IMR-90 (cell line): ENCODE measurements around the gene LCN12. TPM values are rescaled to one million over a fixed set of nuclear protein-coding genes. Genes with fewer than 3 reads are reported as not detected.

ENCODE experiments used
- ATAC-seq: fragments of 200-7000 bp; cut with Tn5 transposase; 2 replicates; pipeline ENCODE4 v1.9.1; 2020; ENCODE audit warnings: low read depth, mild to moderate bottlenecking, moderate library complexity
- BruUV-seq: library from RNA; stranded (reverse); fragments of 400-500 nt; replicated peaks from 2 replicates; lab custom pipeline; 2021; lab: Mats Ljungman, UMichigan
- CTCF ChIA-PET: fragments of 300-600 bp; formaldehyde crosslinking; extraction: SDS; loops from one replicate; lab custom pipeline; 2021; ENCODE audit warnings: antibody characterized with exemption; lab: Yijun Ruan, JAX
- POLR2A ChIA-PET: fragments of 300-600 bp; sonication (Branson Sonifier 250); formaldehyde crosslinking; loops from one replicate; lab custom pipeline; 2022; ENCODE audit warnings: antibody characterized with exemption; ENCODE audit not compliant: unreplicated experiment; lab: Charles Lee
- DNase-seq: peaks from one replicate; pipeline ENCODE4 v3.0.0; 2013
- H2AFZ ChIP-seq: replicated peaks from 2 replicates; pipeline ENCODE3; 2013; ENCODE audit warnings: low read length, mild to moderate bottlenecking; ENCODE audit not compliant: poor library complexity
- H2AK5ac ChIP-seq: 2 replicates; pipeline ENCODE4 v1.6.1; 2013; ENCODE audit warnings: low read depth, low read length, inconsistent platforms
- H2AK9ac ChIP-seq: replicated peaks from 2 replicates; pipeline ENCODE3; 2013; ENCODE audit warnings: mild to moderate bottlenecking, low read depth, low read length, moderate library complexity; ENCODE audit not compliant: poor library complexity
- H2BK120ac ChIP-seq: 2 replicates; pipeline ENCODE4 v1.6.1; 2013; ENCODE audit warnings: low read depth, low read length, inconsistent platforms
- H2BK15ac ChIP-seq: 3 replicates; pipeline ENCODE4 v1.6.1; 2013; ENCODE audit warnings: low read depth, low read length, inconsistent platforms
- H2BK20ac ChIP-seq: 2 replicates; pipeline ENCODE4 v1.6.1; 2013; ENCODE audit warnings: low read depth, mild to moderate bottlenecking, inconsistent platforms, low read length, moderate library complexity
- H2BK5ac ChIP-seq: 2 replicates; pipeline ENCODE4 v1.6.1; 2013; ENCODE audit warnings: mild to moderate bottlenecking, low read depth, low read length, inconsistent platforms; ENCODE audit not compliant: poor library complexity, severe bottlenecking
- H3K14ac ChIP-seq: replicated peaks from 2 replicates; pipeline ENCODE4 v1.6.1; 2013; ENCODE audit warnings: low read depth, low read length, inconsistent platforms
- H3K18ac ChIP-seq: 2 replicates; pipeline ENCODE4 v1.6.1; 2013; ENCODE audit warnings: low read depth, low read length, control low read depth
- H3K23ac ChIP-seq: 2 replicates; pipeline ENCODE4 v1.6.1; 2013; ENCODE audit warnings: low read depth, low read length, inconsistent platforms
- H3K27ac ChIP-seq: 2 replicates; pipeline ENCODE4 v1.5.1; 2013; ENCODE audit warnings: mild to moderate bottlenecking, control low read depth, low read length; ENCODE audit not compliant: insufficient read depth
- H3K27me3 ChIP-seq: 2 replicates; pipeline ENCODE4 v1.6.1; 2013; ENCODE audit warnings: low read length; ENCODE audit not compliant: control insufficient read depth, insufficient read depth
- H3K36me3 ChIP-seq: 2 replicates; pipeline ENCODE4 v1.6.1; 2013; ENCODE audit warnings: low read length, mixed read lengths; ENCODE audit not compliant: control insufficient read depth, insufficient read depth
- H3K4ac ChIP-seq: 2 replicates; pipeline ENCODE4 v1.6.1; 2013; ENCODE audit warnings: low read depth, low read length, inconsistent platforms
- H3K4me1 ChIP-seq: 2 replicates; pipeline ENCODE4 v1.6.1; 2013; ENCODE audit warnings: low read length, mixed read lengths; ENCODE audit not compliant: control insufficient read depth, insufficient read depth
- H3K4me2 ChIP-seq: 2 replicates; pipeline ENCODE4 v1.6.1; 2013; ENCODE audit warnings: low read depth, mild to moderate bottlenecking, control low read depth, low read length, moderate library complexity
- H3K4me3 ChIP-seq: 2 replicates; pipeline ENCODE4 v1.5.1; 2013; ENCODE audit warnings: low read depth, mild to moderate bottlenecking, control low read depth, low read length, moderate library complexity; ENCODE audit not compliant: insufficient read depth
- H3K56ac ChIP-seq: 2 replicates; pipeline ENCODE4 v1.6.1; 2013; ENCODE audit warnings: low read length, inconsistent platforms; ENCODE audit not compliant: insufficient read depth; ENCODE audit errors: extremely low read depth
- H3K79me1 ChIP-seq, 2 experiments: 2 replicates each; pipeline ENCODE4 v1.6.1; 2013; ENCODE audit warnings: low read length in 2 of 2, inconsistent platforms in 1 of 2, low read depth in 1 of 2
- H3K9ac ChIP-seq: 2 replicates; pipeline ENCODE4 v1.6.1; 2013; ENCODE audit warnings: low read depth, low read length, control low read depth
- H3K9me1 ChIP-seq: 2 replicates; pipeline ENCODE4 v1.6.1; 2013; ENCODE audit warnings: low read length, inconsistent platforms; ENCODE audit not compliant: insufficient read depth
- H3K9me3 ChIP-seq: 2 replicates; pipeline ENCODE4 v1.6.1; 2013; ENCODE audit warnings: low read length; ENCODE audit not compliant: control insufficient read depth, insufficient read depth
- H4K20me1 ChIP-seq: 2 replicates; pipeline ENCODE4 v1.6.1; 2013; ENCODE audit warnings: low read length, inconsistent platforms; ENCODE audit not compliant: insufficient read depth
- H4K5ac ChIP-seq: 2 replicates; pipeline ENCODE4 v1.6.1; 2013; ENCODE audit warnings: mild to moderate bottlenecking, low read depth, low read length, control low read depth
- H4K8ac ChIP-seq, 2 experiments: 2 replicates each; pipeline ENCODE4 v1.6.1; 2013; ENCODE audit warnings: low read depth in 2 of 2, low read length in 2 of 2, control low read depth in 1 of 2, inconsistent platforms in 1 of 2
- H4K91ac ChIP-seq: 2 replicates; pipeline ENCODE4 v1.6.1; 2013; ENCODE audit warnings: low read depth, low read length, inconsistent platforms; ENCODE audit not compliant: insufficient read depth
- SMC3 ChIP-seq: fragments of 150-350 bp; IDR thresholded peaks from 2 replicates; pipeline ENCODE4 v1.6.1; 2016; ENCODE audit warnings: low read depth, mild to moderate bottlenecking, antibody characterized with exemption, low read length, moderate library complexity
- WGBS, 2 experiments: methylation state at CpG; one replicate each; pipeline versions ENCODE4 v1.1.5 to v1.1.7; 2013; ENCODE audit warnings: missing lambda C conversion rate in 2 of 2; ENCODE audit not compliant: insufficient read length in 1 of 2; ENCODE audit errors: extremely low coverage in 2 of 2; 5-methylcytosine and 5-hydroxymethylcytosine counted together
- dilution Hi-C: fragments of 300-500 bp; cut with HindIII; formaldehyde crosslinking; loops from one replicate; pipeline ENCODE4 v1.14.3; 2018; ENCODE audit warnings: low sequenced_read_pairs; ENCODE audit not compliant: unreplicated experiment
- in situ Hi-C: fragments of 300-500 bp; cut with MboI; formaldehyde crosslinking; loops from 3 replicates; pipeline ENCODE4 v1.14.3; 2019; ENCODE audit warnings: low sequenced_read_pairs, inconsistent platforms, mixed read lengths
- intact Hi-C: fragments of 100-400 bp; cut with micrococcal nuclease; formaldehyde crosslinking; loops from 2 replicates; pipeline ENCODE4 v1.10.0; 2022
- polyA plus RNA-seq, 3 experiments: library from polyadenylated mRNA; depleted of rRNA; stranded (reverse); fragments of >200 nt; gene quantifications; 2 replicates each; pipeline ENCODE4 v1.2.3, GENCODE V29; 2012; ENCODE audit warnings: low replicate concordance in 1 of 3
- total RNA-seq: library from RNA; depleted of rRNA; stranded (reverse); fragments of >200 nt; gene quantifications from 2 replicates; pipeline ENCODE4 v1.2.3, GENCODE V29; 2012
- TF ChIP-seq, protein P1 (sequence below): fragments of 150-350 bp; IDR thresholded peaks from 2 replicates; pipeline ENCODE4 v1.6.1; 2017; ENCODE audit warnings: mild to moderate bottlenecking, antibody characterized with exemption, low read length, low read depth

LCN12 gene
- total and polyA plus RNA-seq, 2 of the 4 experiments (the other 2 are of a cell fraction) = 0.12 TPM; not detected in 1

DNA sequence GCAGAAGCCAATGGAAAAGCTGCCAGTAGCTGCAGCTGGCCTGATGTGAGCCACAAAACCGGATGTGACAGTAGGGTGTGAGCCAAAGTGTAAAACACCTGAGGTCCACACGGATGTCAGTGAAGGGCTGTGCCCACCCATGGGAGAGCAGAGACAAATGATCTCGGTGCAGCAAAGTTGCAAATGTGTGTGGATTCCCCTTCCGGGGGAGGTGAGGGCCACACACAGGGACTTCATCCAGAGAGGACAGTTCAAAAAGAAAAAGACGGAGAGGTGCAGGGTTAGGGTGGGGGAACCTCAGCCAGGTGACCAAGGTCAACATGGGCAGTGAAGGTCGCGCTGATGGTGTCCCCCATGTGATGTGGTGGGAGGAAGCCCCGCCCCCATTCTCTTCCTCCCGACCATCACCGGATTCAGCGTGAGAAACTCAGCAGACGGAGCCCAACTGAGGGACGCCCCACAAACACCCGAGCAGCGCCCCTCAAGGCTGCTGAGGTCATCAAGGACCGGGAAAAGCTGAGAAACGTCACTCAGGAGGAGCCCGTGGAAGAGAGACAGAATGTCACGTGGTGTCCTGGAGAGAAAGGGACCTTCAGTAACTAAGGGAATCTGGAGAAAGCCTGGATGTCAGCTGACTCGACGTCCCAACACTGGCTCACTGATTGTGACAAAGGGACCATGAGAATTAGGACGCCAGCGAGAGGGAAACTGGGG lies 13.9 kb downstream of the LCN12 start:
- Histone ChIP-seq H3K14ac (no peak overlapping the region), H3K56ac (no peak overlapping the region), H3K79me1 (no peaks in the 10 kb centered on the region), H3K4me2 (peak overlapping the region; percentile 70), H4K8ac (no peak overlapping the region), H3K9ac (no peak overlapping the region), H3K23ac (no peak overlapping the region), H4K20me1 (no peaks in the 10 kb centered on the region), H3K4me1 (no peaks in the 10 kb centered on the region), H3K18ac (no peak overlapping the region), H3K27me3 (peaks cover 17% of the 10 kb centered on the region), H3K36me3 (no peaks in the 10 kb centered on the region), H2BK15ac (no peak overlapping the region), H2AK9ac (peak overlapping the region; percentile 13), H3K9me3 (no peaks in the 10 kb centered on the region), H2BK20ac (no peak overlapping the region), H4K5ac (no peak overlapping the region), H3K9me1 (peaks cover 2% of the 10 kb centered on the region; the same call in 1 of the 2 replicates), H3K4ac (no peak overlapping the region), H4K91ac (no peak overlapping the region), H3K4me3 (no peak overlapping the region), H2BK5ac (no peak overlapping the region), H2AFZ (peak overlapping the region; percentile 78), H2AK5ac (no peak overlapping the region), H3K27ac (no peak overlapping the region), H2BK120ac (no peak overlapping the region)
- 11% methylated on average over 5 of the region's 23 CpGs; no CpG with 5 or more reads in 1 of the 2 experiments for WGBS, 2 experiments
- ATAC-seq (no peak), DNase-seq (no peak)
- ChIA-PET POLR2A (interaction anchor here (0.6 kb wide), 1 partner anchor 113 kb away, joined by 3 read pairs; no protein-coding TSS in a partner anchor), CTCF (no interaction called here)
- no TSS peak for BruUV-seq
- in situ Hi-C loops = no loop called here
- dilution Hi-C loops = no loop called here
- TF ChIP-seq, protein P1, sequence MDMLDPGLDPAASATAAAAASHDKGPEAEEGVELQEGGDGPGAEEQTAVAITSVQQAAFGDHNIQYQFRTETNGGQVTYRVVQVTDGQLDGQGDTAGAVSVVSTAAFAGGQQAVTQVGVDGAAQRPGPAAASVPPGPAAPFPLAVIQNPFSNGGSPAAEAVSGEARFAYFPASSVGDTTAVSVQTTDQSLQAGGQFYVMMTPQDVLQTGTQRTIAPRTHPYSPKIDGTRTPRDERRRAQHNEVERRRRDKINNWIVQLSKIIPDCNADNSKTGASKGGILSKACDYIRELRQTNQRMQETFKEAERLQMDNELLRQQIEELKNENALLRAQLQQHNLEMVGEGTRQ = peak; percentile 78
- no peak for TF ChIP-seq SMC3
- intact Hi-C loops = no loop called here
